Liver (tissue), 9 donors: ENCODE measurements around the gene SLC22A5. TPM values are rescaled to one million over a fixed set of nuclear protein-coding genes. Genes with fewer than 3 reads are reported as not detected.

Experiments used
- DNase-seq: peaks from one replicate; pipeline ENCODE4 v3.0.0-alpha.2; 2017; ENCODE audit warnings: low spot score
- H3K27ac ChIP-seq, 2 donors: one replicate each; pipeline ENCODE4 v1.7.0; 2013; ENCODE audit warnings: inconsistent platforms in 2 of 2, low read length in 2 of 2, control low read depth in 1 of 2, low read depth in 1 of 2, mild to moderate bottlenecking in 1 of 2
- H3K27me3 ChIP-seq, 4 donors: one replicate each; pipeline versions ENCODE4 v1.6.1 to v1.7.0; 2013; ENCODE audit warnings: low read length in 3 of 4, inconsistent platforms in 1 of 4, mild to moderate bottlenecking in 1 of 4, moderate library complexity in 1 of 4; ENCODE audit not compliant: control insufficient read depth in 4 of 4, insufficient read depth in 4 of 4
- H3K36me3 ChIP-seq, 4 donors: one replicate each; pipeline versions ENCODE4 v1.6.1 to v1.7.0; 2013; ENCODE audit warnings: low read length in 3 of 4, mild to moderate bottlenecking in 3 of 4, low read depth in 1 of 4, moderate library complexity in 1 of 4; ENCODE audit not compliant: control insufficient read depth in 4 of 4, insufficient read depth in 3 of 4
- H3K4me1 ChIP-seq, 4 donors: one replicate each; pipeline versions ENCODE4 v1.6.1 to v1.7.0; 2013; ENCODE audit warnings: low read length in 3 of 4, mild to moderate bottlenecking in 3 of 4, moderate library complexity in 1 of 4; ENCODE audit not compliant: control insufficient read depth in 4 of 4, insufficient read depth in 4 of 4
- H3K4me3 ChIP-seq, 3 donors: one replicate each; pipeline versions ENCODE4 v1.6.1 to v1.7.0; 2013; ENCODE audit warnings: low read length in 3 of 3, control low read depth in 1 of 3, low read depth in 1 of 3, mild to moderate bottlenecking in 1 of 3
- H3K9ac ChIP-seq, 2 donors: one replicate each; pipeline ENCODE4 v1.7.0; 2013; ENCODE audit warnings: low read length in 2 of 2, mild to moderate bottlenecking in 2 of 2, moderate library complexity in 2 of 2, control low read depth in 1 of 2, low read depth in 1 of 2
- H3K9me3 ChIP-seq, 4 donors: one replicate each; pipeline versions ENCODE4 v1.6.1 to v1.7.0; 2013; ENCODE audit warnings: low read length in 3 of 4; ENCODE audit not compliant: control insufficient read depth in 4 of 4
- FOXA2 ChIP-seq: IDR thresholded peaks from 2 replicates; pipeline ENCODE4 v1.6.1; 2016; ENCODE audit warnings: antibody characterized with exemption
- GABPA ChIP-seq, 2 donors: IDR thresholded peaks in 1 of 2; conservative IDR thresholded peaks in 1 of 2; 2 replicates each; pipeline ENCODE4 v1.6.1; 2016; ENCODE audit warnings: antibody characterized with exemption in 2 of 2, mild to moderate bottlenecking in 1 of 2, moderate library complexity in 1 of 2
- HNF4A ChIP-seq, 2 donors: conservative IDR thresholded peaks; 2 replicates each; pipeline ENCODE4 v1.6.1; 2016; ENCODE audit warnings: antibody characterized with exemption in 2 of 2, mild to moderate bottlenecking in 2 of 2
- HNF4G ChIP-seq: IDR thresholded peaks from 2 replicates; pipeline ENCODE4 v1.6.1; 2016; ENCODE audit warnings: antibody characterized with exemption
- JUND ChIP-seq, 2 donors: IDR thresholded peaks; 2 replicates each; pipeline ENCODE4 v1.6.1; 2016; ENCODE audit warnings: antibody characterized with exemption in 2 of 2
- NR2F2 ChIP-seq: IDR thresholded peaks from 2 replicates; pipeline ENCODE4 v1.6.1; 2016; ENCODE audit warnings: antibody characterized with exemption
- RAD21 ChIP-seq, 2 donors: IDR thresholded peaks; 2 replicates each; pipeline ENCODE4 v1.6.1; 2016; ENCODE audit warnings: antibody characterized with exemption in 2 of 2, mild to moderate bottlenecking in 2 of 2
- RXRA ChIP-seq, 2 donors: IDR thresholded peaks; 2 replicates each; pipeline ENCODE4 v1.6.1; 2017 to 2018; ENCODE audit warnings: antibody characterized with exemption in 2 of 2, mild to moderate bottlenecking in 1 of 2
- SP1 ChIP-seq: IDR thresholded peaks from 2 replicates; pipeline ENCODE4 v1.6.1; 2018; ENCODE audit warnings: antibody characterized with exemption, mild to moderate bottlenecking
- TAF1 ChIP-seq: conservative IDR thresholded peaks from 2 replicates; pipeline ENCODE4 v1.6.1; 2016; ENCODE audit warnings: antibody characterized with exemption, mild to moderate bottlenecking
- WGBS: extraction: QIAGEN DNeasy Blood & Tissue Kit; methylation state at CpG from one replicate; pipeline ENCODE4 v1.1.7; 2013; 5-methylcytosine and 5-hydroxymethylcytosine counted together
- polyA plus RNA-seq, 2 donors: library from polyadenylated mRNA; stranded (reverse) in 1 of 2; unstranded in 1 of 2; fragments of 200-250 nt in 1 of 2; fragments of >200 nt in 1 of 2; fragmentation: Nextera tagmentation in 1 of 2; extraction: Ambion mirVana in 1 of 2; gene quantifications; one replicate each; pipeline versions ENCODE4 v1.2.1 to v1.2.3, GENCODE V29; 2013 to 2015
- total RNA-seq, 2 donors: library from RNA; depleted of rRNA; stranded (reverse); fragments of >200 nt; gene quantifications; one replicate each; pipeline ENCODE4 v1.2.3, GENCODE V29; 2014
- TF ChIP-seq, protein P1 (sequence below): IDR thresholded peaks from 2 replicates; pipeline ENCODE4 v1.6.1; 2016; ENCODE audit warnings: antibody characterized with exemption
- TF ChIP-seq, protein P2 (sequence below): IDR thresholded peaks from 2 replicates; pipeline ENCODE4 v1.6.1; 2016; ENCODE audit warnings: antibody characterized with exemption, mild to moderate bottlenecking
- TF ChIP-seq, protein P3 (sequence below): IDR thresholded peaks from 2 replicates; pipeline ENCODE4 v1.6.1; 2016; ENCODE audit warnings: antibody characterized with exemption
- TF ChIP-seq, protein P4 (sequence below): fragments of 150-350 bp; IDR thresholded peaks from 2 replicates; pipeline ENCODE4 v1.5.1; 2017; ENCODE audit warnings: improper control_type of control experiment, low read depth, low read length; ENCODE audit not compliant: missing input control
- donor health status: healthy.
- donor health status: healthy.
- donor health status: healthy.
- donor health status: healthy.
- donor health status: healthy.

The SLC22A5 gene
- total and polyA plus RNA-seq, 4 donors: 3.4 to 12.7 (median 8.5) TPM

DNA sequence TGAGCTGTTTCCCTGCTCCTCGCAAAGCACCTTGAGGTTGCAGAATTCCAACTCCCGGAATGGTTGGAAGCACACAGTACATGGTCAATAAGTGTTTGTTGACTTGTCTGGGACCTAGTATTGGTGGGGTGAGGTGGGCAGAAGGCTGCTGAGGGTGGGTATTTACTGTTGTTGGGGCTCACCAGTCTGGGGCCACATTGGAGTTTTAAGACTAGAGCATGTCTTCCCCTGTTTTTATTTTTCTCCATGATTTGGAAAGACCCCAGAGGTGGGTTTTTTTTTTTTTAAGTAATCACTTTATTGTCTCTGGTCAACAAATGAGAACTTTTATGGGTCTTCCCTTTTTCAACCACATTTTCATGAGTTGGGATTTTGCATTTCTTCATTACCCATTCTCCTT, 65.9 kb downstream of the SLC22A5 start:
- Histone ChIP-seq H3K9ac (no peak overlapping the region), H3K4me3 (no peak overlapping the region), H3K9me3 (no peaks in the 10 kb centered on the region), H3K27ac (peak overlapping the region in 1 of 2 donors; percentile 55), H3K4me1 (peaks cover 15 to 40% (median 23%) of the 10 kb centered on the region in 4 donors), H3K27me3 (no peaks in the 10 kb centered on the region), H3K36me3 (no peaks in the 10 kb centered on the region)
- TF ChIP-seq HNF4G: no peak
- TF ChIP-seq FOXA2: no peak
- no peak for TF ChIP-seq TAF1
- TF ChIP-seq GABPA (IDR thresholded peaks at IDR 0.05 in 1 of 2, conservative IDR thresholded peaks at IDR 0.05 in 1 of 2): no peak
- TF ChIP-seq, protein P1, sequence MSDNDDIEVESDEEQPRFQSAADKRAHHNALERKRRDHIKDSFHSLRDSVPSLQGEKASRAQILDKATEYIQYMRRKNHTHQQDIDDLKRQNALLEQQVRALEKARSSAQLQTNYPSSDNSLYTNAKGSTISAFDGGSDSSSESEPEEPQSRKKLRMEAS: no peak
- TF ChIP-seq RAD21 (IDR thresholded peaks at IDR 0.05): no peak
- no peak for TF ChIP-seq NR2F2
- TF ChIP-seq, protein P2, sequence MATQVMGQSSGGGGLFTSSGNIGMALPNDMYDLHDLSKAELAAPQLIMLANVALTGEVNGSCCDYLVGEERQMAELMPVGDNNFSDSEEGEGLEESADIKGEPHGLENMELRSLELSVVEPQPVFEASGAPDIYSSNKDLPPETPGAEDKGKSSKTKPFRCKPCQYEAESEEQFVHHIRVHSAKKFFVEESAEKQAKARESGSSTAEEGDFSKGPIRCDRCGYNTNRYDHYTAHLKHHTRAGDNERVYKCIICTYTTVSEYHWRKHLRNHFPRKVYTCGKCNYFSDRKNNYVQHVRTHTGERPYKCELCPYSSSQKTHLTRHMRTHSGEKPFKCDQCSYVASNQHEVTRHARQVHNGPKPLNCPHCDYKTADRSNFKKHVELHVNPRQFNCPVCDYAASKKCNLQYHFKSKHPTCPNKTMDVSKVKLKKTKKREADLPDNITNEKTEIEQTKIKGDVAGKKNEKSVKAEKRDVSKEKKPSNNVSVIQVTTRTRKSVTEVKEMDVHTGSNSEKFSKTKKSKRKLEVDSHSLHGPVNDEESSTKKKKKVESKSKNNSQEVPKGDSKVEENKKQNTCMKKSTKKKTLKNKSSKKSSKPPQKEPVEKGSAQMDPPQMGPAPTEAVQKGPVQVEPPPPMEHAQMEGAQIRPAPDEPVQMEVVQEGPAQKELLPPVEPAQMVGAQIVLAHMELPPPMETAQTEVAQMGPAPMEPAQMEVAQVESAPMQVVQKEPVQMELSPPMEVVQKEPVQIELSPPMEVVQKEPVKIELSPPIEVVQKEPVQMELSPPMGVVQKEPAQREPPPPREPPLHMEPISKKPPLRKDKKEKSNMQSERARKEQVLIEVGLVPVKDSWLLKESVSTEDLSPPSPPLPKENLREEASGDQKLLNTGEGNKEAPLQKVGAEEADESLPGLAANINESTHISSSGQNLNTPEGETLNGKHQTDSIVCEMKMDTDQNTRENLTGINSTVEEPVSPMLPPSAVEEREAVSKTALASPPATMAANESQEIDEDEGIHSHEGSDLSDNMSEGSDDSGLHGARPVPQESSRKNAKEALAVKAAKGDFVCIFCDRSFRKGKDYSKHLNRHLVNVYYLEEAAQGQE: no peak
- TF ChIP-seq HNF4A (conservative IDR thresholded peaks at IDR 0.05): no peak
- no peak for TF ChIP-seq JUND (IDR thresholded peaks at IDR 0.05)
- TF ChIP-seq RXRA (IDR thresholded peaks at IDR 0.05): no peak
- TF ChIP-seq, protein P3, sequence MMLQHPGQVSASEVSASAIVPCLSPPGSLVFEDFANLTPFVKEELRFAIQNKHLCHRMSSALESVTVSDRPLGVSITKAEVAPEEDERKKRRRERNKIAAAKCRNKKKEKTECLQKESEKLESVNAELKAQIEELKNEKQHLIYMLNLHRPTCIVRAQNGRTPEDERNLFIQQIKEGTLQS: no peak
- TF ChIP-seq, protein P4, sequence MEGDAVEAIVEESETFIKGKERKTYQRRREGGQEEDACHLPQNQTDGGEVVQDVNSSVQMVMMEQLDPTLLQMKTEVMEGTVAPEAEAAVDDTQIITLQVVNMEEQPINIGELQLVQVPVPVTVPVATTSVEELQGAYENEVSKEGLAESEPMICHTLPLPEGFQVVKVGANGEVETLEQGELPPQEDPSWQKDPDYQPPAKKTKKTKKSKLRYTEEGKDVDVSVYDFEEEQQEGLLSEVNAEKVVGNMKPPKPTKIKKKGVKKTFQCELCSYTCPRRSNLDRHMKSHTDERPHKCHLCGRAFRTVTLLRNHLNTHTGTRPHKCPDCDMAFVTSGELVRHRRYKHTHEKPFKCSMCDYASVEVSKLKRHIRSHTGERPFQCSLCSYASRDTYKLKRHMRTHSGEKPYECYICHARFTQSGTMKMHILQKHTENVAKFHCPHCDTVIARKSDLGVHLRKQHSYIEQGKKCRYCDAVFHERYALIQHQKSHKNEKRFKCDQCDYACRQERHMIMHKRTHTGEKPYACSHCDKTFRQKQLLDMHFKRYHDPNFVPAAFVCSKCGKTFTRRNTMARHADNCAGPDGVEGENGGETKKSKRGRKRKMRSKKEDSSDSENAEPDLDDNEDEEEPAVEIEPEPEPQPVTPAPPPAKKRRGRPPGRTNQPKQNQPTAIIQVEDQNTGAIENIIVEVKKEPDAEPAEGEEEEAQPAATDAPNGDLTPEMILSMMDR: no peak
- DNase-seq: no peak
- 50% methylated on average over 2 of the region's 2 CpGs for WGBS

DNA sequence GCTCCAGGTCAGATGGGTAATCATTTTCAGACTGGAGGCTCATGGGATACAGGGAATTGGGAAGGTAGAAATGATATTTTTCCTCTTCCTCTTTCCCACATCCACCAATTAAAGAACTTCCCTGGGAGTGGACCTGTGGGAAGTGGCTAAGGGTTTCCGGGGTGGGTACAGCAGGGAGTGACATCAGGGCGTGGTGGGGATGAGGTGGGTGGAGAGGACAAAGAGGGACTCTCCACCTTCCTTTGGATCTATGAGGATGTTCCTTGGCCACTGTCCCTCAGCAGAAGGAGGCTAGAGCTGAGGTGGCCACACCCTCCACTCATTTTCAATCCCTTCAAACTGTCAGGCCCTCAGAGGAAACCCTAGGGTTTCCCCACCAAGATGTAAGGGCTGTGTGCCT, 66.4 kb downstream of the SLC22A5 start:
- H3K36me3 ChIP-seq: no peaks in the 10 kb centered on the region
- H3K4me3 ChIP-seq: no peak overlapping the region
- no peaks in the 10 kb centered on the region for H3K27me3 ChIP-seq
- H3K9ac ChIP-seq: no peak overlapping the region
- TF ChIP-seq SP1: no peak
- 83% methylated on average over 2 of the region's 2 CpGs for WGBS
- no peaks in the 10 kb centered on the region for H3K9me3 ChIP-seq
- peaks cover 15 to 40% (median 23%) of the 10 kb centered on the region in 4 donors for H3K4me1 ChIP-seq
- H3K27ac ChIP-seq: no peak overlapping the region
- DNase-seq: no peak
